HCT116 (cell line): ENCODE results near the gene TBC1D32. TPM values are rescaled to one million over a fixed set of nuclear protein-coding genes. Genes with fewer than 3 reads are reported as not detected.
"Not testable (repeated sequence)": the region's sequence is repeated elsewhere in the genome, so short reads cannot be mapped to it uniquely, and the experiment has no call there.

Source experiments
- ATAC-seq: fragments of 200-7000 bp; cut with Tn5 transposase; 2 replicates; pipeline ENCODE4 v1.9.1; 2020; ENCODE audit warnings: mild to moderate bottlenecking, moderate library complexity
- BruUV-seq: library from RNA; stranded (reverse); fragments of 400-500 nt; replicated peaks from 2 replicates; lab custom pipeline; 2021; lab: Mats Ljungman, UMichigan
- CTCF ChIA-PET: fragments of 300-600 bp; sonication (Branson Sonifier 250); formaldehyde crosslinking; loops from one replicate; lab custom pipeline; 2021; ENCODE audit warnings: antibody characterized with exemption; lab: Charles Lee
- POLR2A ChIA-PET: fragments of 300-600, 350-600 bp; sonication (Branson Sonifier 250); formaldehyde crosslinking; loops from one replicate; lab custom pipeline; 2021; ENCODE audit warnings: antibody characterized with exemption; lab: Charles Lee
- RAD21 ChIA-PET, 2 experiments: fragments of 300-600 bp; sonication (Branson Sonifier 250); formaldehyde crosslinking; loops; one replicate each; lab custom pipeline; 2023; ENCODE audit warnings: low total read pairs in 2 of 2; ENCODE audit not compliant: uncharacterized antibody in 2 of 2, unreplicated experiment in 2 of 2, low non-redundant PET in 1 of 2; lab: Charles Lee
- DNase-seq: peaks from one replicate; pipeline ENCODE4 v3.0.0-alpha.2; 2010; ENCODE audit warnings: low read depth, low spot score
- H2AFZ ChIP-seq: fragments of 200-600 bp; shearing (Covaris generic), sonication (generic); 2 replicates; pipeline ENCODE4 v1.6.1; 2017; ENCODE audit warnings: low read depth, mixed run types, mixed read lengths, antibody characterized with exemption, low read length; ENCODE audit not compliant: poor library complexity, severe bottlenecking
- H3K27ac ChIP-seq: 2 replicates; pipeline ENCODE4 v1.5.1; 2012; ENCODE audit warnings: low read depth, low read length
- H3K27me3 ChIP-seq: fragments of 200-600 bp; sonication (generic); 2 replicates; pipeline ENCODE4 v1.6.1; 2016; ENCODE audit warnings: mixed run types, low read length, mixed read lengths; ENCODE audit not compliant: insufficient read depth
- H3K36me3 ChIP-seq, 2 experiments: fragments of 200-500 bp in 1 of 2; fragments of 200-600 bp in 1 of 2; sonication (Bioruptor generic) in 1 of 2; sonication (generic) in 1 of 2; 2 replicates each; pipeline versions ENCODE4 v1.5.1 to v1.6.1; 2014 to 2016; ENCODE audit warnings: low read length in 2 of 2, inconsistent platforms in 1 of 2, mixed read lengths in 1 of 2, mixed run types in 1 of 2; ENCODE audit not compliant: insufficient read depth in 2 of 2, control insufficient read depth in 1 of 2
- H3K4me1 ChIP-seq, 2 experiments: fragments of 200-600 bp in 1 of 2; sonication (generic) in 1 of 2; 2 replicates each; pipeline versions ENCODE4 v1.5.1 to v1.6.1; 2012 to 2017; ENCODE audit warnings: low read length in 2 of 2, inconsistent platforms in 1 of 2, mild to moderate bottlenecking in 1 of 2, mixed read lengths in 1 of 2, mixed run types in 1 of 2, moderate library complexity in 1 of 2; ENCODE audit not compliant: insufficient read depth in 2 of 2, control insufficient read depth in 1 of 2
- H3K4me2 ChIP-seq: fragments of 200-600 bp; sonication (generic); 2 replicates; pipeline ENCODE4 v1.6.1; 2017; ENCODE audit warnings: mixed run types, low read length, mixed read lengths
- H3K4me3 ChIP-seq, 2 experiments: fragments of 200-600 bp in 1 of 2; sonication (generic) in 1 of 2; replicated peaks in 1 of 2; 2 replicates each; pipeline ENCODE4 v1.5.1; 2011 to 2016; ENCODE audit warnings: low read length in 2 of 2, control low read depth in 1 of 2, low read depth in 1 of 2, mild to moderate bottlenecking in 1 of 2, mixed read lengths in 1 of 2, mixed run types in 1 of 2
- H3K79me2 ChIP-seq: fragments of 200-600 bp; sonication (generic); 2 replicates; pipeline ENCODE4 v1.6.1; 2017; ENCODE audit warnings: mild to moderate bottlenecking, mixed run types, low read length, moderate library complexity, mixed read lengths; ENCODE audit not compliant: insufficient read depth
- H3K9ac ChIP-seq: fragments of 200-600 bp; sonication (generic); 2 replicates; pipeline ENCODE4 v1.6.1; 2016; ENCODE audit warnings: low read length, mixed read lengths
- H3K9me2 ChIP-seq: fragments of 200-600 bp; sonication (generic), shearing (Covaris generic); 2 replicates; pipeline ENCODE4 v1.6.1; 2017; ENCODE audit warnings: mixed run types, mild to moderate bottlenecking, moderate library complexity; ENCODE audit not compliant: insufficient read depth
- H3K9me3 ChIP-seq, 2 experiments: fragments of 200-500 bp in 1 of 2; fragments of 200-600 bp in 1 of 2; sonication (Bioruptor generic) in 1 of 2; sonication (generic) in 1 of 2; 2 replicates each; pipeline ENCODE4 v1.6.1; 2014 to 2017; ENCODE audit warnings: low read length in 2 of 2, mixed read lengths in 2 of 2, inconsistent platforms in 1 of 2, low read depth in 1 of 2, mild to moderate bottlenecking in 1 of 2, mixed run types in 1 of 2, moderate library complexity in 1 of 2; ENCODE audit not compliant: control insufficient read depth in 1 of 2, insufficient read depth in 1 of 2
- H4K20me1 ChIP-seq: fragments of 200-600 bp; sonication (generic), shearing (Covaris generic); 2 replicates; pipeline ENCODE4 v1.6.1; 2017; ENCODE audit warnings: mixed run types, mild to moderate bottlenecking, moderate library complexity; ENCODE audit not compliant: insufficient read depth
- CBX3 ChIP-seq: IDR thresholded peaks from 2 replicates; pipeline ENCODE4 v1.6.1; 2012; ENCODE audit warnings: low read depth
- CEBPB ChIP-seq: IDR thresholded peaks from 2 replicates; pipeline ENCODE4 v1.6.1; 2012; ENCODE audit warnings: low read depth
- TCF7L2 ChIP-seq: IDR thresholded peaks from 2 replicates; pipeline ENCODE4 v1.7.0; 2011; ENCODE audit warnings: borderline replicate concordance, inconsistent platforms; ENCODE audit not compliant: insufficient read depth, insufficient read length; ENCODE audit errors: extremely low read depth
- intact Hi-C: fragments of 100-400 bp; cut with micrococcal nuclease; formaldehyde crosslinking; loops from 2 replicates; pipeline ENCODE4 v1.10.0; 2022
- total RNA-seq: library from RNA; stranded (reverse); gene quantifications from one replicate; pipeline ENCODE4 v1.2.1, GENCODE V29; 2021; ENCODE audit not compliant: unreplicated experiment
- TF ChIP-seq, protein P1 (sequence below): IDR thresholded peaks from 2 replicates; pipeline ENCODE4 v1.6.1; 2012; ENCODE audit warnings: low read depth
- TF ChIP-seq, protein P2 (sequence below): IDR thresholded peaks from 2 replicates; pipeline ENCODE4 v1.6.1; 2012
- TF ChIP-seq, protein P3 (sequence below): IDR thresholded peaks from 2 replicates; pipeline ENCODE4 v1.6.1; 2012

TBC1D32 gene
- total RNA-seq, 1 experiment from 2014 or later: 13.8 TPM

DNA sequence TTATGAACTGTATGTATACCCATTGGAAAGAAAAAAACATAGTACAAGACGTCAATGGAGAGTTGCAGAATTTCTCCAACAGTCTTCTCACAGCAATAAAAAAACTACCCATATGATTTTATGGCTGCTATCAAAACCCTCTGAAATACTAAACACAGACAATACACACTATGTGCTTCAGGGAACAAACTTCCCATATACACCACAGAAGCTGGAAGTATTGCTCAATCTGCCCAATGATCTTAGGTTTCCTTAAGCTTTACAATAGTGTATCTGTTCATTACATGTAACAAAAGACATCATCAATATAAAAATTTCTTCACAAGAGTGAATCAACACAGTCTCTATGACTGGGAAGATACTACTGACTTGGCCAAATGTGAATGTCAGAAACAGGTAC is 150.5 kb downstream of the TBC1D32 start:
- POLR2A ChIA-PET: no interaction called here
- no peak overlapping the region for H3K9ac ChIP-seq
- intact Hi-C loops: no loop called here
- DNase-seq: no peak
- TF ChIP-seq CEBPB: no peak
- H3K27me3 ChIP-seq: no peaks in the 10 kb centered on the region
- H3K4me3 ChIP-seq: no peak overlapping the region
- H3K27ac ChIP-seq: no peak overlapping the region
- BruUV-seq: no TSS peak
- no peaks in the 10 kb centered on the region for H3K9me2 ChIP-seq
- RAD21 ChIA-PET: no interaction called here
- CTCF ChIA-PET: no interaction called here
- no peak overlapping the region for H3K4me2 ChIP-seq
- no peaks in the 10 kb centered on the region for H3K79me2 ChIP-seq
- no peak overlapping the region for H2AFZ ChIP-seq
- no peaks in the 10 kb centered on the region for H3K36me3 ChIP-seq
- ATAC-seq: no peak
- H3K4me1 ChIP-seq: no peaks in the 10 kb centered on the region
- H3K9me3 ChIP-seq: no peaks in the 10 kb centered on the region
- no peaks in the 10 kb centered on the region for H4K20me1 ChIP-seq

DNA sequence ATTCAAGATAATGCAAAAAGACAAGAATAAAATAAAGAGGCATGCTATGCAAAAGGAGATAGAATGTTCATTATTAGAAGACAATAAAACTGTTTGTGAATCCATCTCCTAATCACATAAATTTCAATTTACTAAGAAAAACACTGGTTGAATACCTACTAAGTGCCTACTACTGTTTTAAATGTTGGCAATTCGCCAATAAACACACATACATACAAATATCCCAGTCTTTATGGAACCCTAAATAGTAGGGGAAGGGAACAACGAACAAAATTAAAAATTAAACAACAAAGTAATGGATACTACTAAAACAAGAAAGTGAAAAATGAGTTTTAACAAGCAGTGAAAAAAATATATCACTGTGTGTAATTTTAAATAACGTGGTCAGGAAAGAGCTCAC is 158.5 kb downstream of the TBC1D32 start:
- H3K27me3 ChIP-seq: no peaks in the 10 kb centered on the region
- no peak overlapping the region for H3K9ac ChIP-seq
- TF ChIP-seq CBX3 (no peak), TCF7L2 (no peak)
- TF ChIP-seq, protein P1, sequence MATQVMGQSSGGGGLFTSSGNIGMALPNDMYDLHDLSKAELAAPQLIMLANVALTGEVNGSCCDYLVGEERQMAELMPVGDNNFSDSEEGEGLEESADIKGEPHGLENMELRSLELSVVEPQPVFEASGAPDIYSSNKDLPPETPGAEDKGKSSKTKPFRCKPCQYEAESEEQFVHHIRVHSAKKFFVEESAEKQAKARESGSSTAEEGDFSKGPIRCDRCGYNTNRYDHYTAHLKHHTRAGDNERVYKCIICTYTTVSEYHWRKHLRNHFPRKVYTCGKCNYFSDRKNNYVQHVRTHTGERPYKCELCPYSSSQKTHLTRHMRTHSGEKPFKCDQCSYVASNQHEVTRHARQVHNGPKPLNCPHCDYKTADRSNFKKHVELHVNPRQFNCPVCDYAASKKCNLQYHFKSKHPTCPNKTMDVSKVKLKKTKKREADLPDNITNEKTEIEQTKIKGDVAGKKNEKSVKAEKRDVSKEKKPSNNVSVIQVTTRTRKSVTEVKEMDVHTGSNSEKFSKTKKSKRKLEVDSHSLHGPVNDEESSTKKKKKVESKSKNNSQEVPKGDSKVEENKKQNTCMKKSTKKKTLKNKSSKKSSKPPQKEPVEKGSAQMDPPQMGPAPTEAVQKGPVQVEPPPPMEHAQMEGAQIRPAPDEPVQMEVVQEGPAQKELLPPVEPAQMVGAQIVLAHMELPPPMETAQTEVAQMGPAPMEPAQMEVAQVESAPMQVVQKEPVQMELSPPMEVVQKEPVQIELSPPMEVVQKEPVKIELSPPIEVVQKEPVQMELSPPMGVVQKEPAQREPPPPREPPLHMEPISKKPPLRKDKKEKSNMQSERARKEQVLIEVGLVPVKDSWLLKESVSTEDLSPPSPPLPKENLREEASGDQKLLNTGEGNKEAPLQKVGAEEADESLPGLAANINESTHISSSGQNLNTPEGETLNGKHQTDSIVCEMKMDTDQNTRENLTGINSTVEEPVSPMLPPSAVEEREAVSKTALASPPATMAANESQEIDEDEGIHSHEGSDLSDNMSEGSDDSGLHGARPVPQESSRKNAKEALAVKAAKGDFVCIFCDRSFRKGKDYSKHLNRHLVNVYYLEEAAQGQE: no peak
- TF ChIP-seq, protein P2, sequence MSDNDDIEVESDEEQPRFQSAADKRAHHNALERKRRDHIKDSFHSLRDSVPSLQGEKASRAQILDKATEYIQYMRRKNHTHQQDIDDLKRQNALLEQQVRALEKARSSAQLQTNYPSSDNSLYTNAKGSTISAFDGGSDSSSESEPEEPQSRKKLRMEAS: no peak
- TF ChIP-seq, protein P3, sequence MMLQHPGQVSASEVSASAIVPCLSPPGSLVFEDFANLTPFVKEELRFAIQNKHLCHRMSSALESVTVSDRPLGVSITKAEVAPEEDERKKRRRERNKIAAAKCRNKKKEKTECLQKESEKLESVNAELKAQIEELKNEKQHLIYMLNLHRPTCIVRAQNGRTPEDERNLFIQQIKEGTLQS: no peak
- TF ChIP-seq, all 23 proteins: peak for 0
- H4K20me1 ChIP-seq: no peaks in the 10 kb centered on the region
- H3K79me2 ChIP-seq: no peaks in the 10 kb centered on the region
- POLR2A ChIA-PET: no interaction called here
- no peaks in the 10 kb centered on the region for H3K9me3 ChIP-seq
- no peaks in the 10 kb centered on the region for H3K9me2 ChIP-seq
- DNase-seq (no peak), ATAC-seq (no peak)
- H2AFZ ChIP-seq: no peak overlapping the region
- no peaks in the 10 kb centered on the region for H3K4me1 ChIP-seq
- no peak overlapping the region for H3K4me2 ChIP-seq
- H3K4me3 ChIP-seq: no peak overlapping the region
- H3K27ac ChIP-seq: no peak overlapping the region
- CTCF ChIA-PET: no interaction called here
- intact Hi-C loops: no loop called here
- H3K36me3 ChIP-seq: no peaks in the 10 kb centered on the region
- RAD21 ChIA-PET: no interaction called here
- no TSS peak for BruUV-seq

DNA sequence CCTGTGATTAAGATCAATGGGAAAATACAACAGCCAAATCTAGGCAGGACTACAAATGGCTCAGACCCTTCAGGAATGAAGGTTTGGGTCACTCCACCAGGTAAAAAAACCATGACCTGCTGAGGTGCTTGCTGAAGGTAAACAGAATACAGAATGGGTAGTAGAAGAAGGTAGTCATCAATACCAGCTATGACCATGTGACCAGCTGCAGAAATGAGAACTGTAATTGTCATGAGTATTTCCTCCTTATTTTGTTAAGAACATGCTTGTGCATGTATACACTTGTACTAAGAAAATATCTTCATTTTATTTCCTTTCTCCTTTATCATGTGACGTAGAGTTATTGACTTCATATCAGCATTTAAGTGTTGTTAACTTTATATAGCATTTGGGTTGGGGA is 161.8 kb downstream of the TBC1D32 start:
- H2AFZ ChIP-seq, H3K36me3 ChIP-seq, DNase-seq, H3K9me3 ChIP-seq, H3K4me3 ChIP-seq, CTCF ChIA-PET, H3K4me1 ChIP-seq, H3K4me2 ChIP-seq, intact Hi-C loops, H3K9ac ChIP-seq, H3K27ac ChIP-seq, RAD21 ChIA-PET, H3K27me3 ChIP-seq, H3K79me2 ChIP-seq, POLR2A ChIA-PET, ATAC-seq, BruUV-seq, H4K20me1 ChIP-seq, H3K9me2 ChIP-seq: not testable (repeated sequence)
